ENCODE data around the gene GATAD2B.
"Not testable (repeated sequence)": the region's sequence is repeated elsewhere in the genome, so short reads cannot be mapped to it uniquely, and the experiment has no call there.

GATAD2B gene

GRCh38 chr1:153916297-153916696 is 6.5 kb downstream of the GATAD2B start:
- Histone ChIP-seq H3K79me2 (ENCODE audit: insufficient read depth, low read length) (peaks cover 100% of the 10 kb centered on the region), H2AFZ (ENCODE audit: low read length) (no peak overlapping the region), H3K4me3 (ENCODE audit: low read length, poor library complexity, severe bottlenecking) (no peak overlapping the region), H3K9me3 (ENCODE audit: insufficient read depth, low read depth, low read length) (no peaks in the 10 kb centered on the region), H3K4me1 (ENCODE audit: insufficient read depth, low read length, poor library complexity, severe bottlenecking) (peaks cover 37% of the 10 kb centered on the region), H3F3A (ENCODE audit: low read depth) (no peaks in the 10 kb centered on the region), H3K9me2 (replicated peaks; ENCODE audit: low read depth, low read length) (no peaks in the 10 kb centered on the region), H3K9ac (ENCODE audit: low read depth, low read length, poor library complexity, severe bottlenecking) (no peak overlapping the region), H3K27me3 (ENCODE audit: insufficient read depth, low read length, poor library complexity, severe bottlenecking) (no peaks in the 10 kb centered on the region), H3K4me2 (ENCODE audit: low read depth, low read length, poor library complexity, severe bottlenecking) (no peak overlapping the region), H3K36me3 (ENCODE audit: insufficient read depth, low read length) (peaks cover 4% of the 10 kb centered on the region; the same call in 1 of the 2 replicates), H4K20me1 (ENCODE audit: insufficient read depth, low read length, poor library complexity, severe bottlenecking) (peaks cover 93% of the 10 kb centered on the region)
- no peak for TF ChIP-seq EZH2phosphoT487 (IDR thresholded peaks at IDR 0.05; ENCODE audit: borderline replicate concordance)
- TF ChIP-seq CTCF (conservative IDR thresholded peaks at IDR 0.05; ENCODE audit: low read length) = no peak

- Histone ChIP-seq H3K27me3 (ENCODE audit: insufficient read depth, low read length, poor library complexity, severe bottlenecking) (no peaks in the 10 kb centered on the region), H2AFZ (ENCODE audit: low read length) (no peak overlapping the region), H3K9me3 (ENCODE audit: insufficient read depth, low read depth, low read length) (no peaks in the 10 kb centered on the region), H3K4me1 (ENCODE audit: insufficient read depth, low read length, poor library complexity, severe bottlenecking) (peaks cover 4% of the 10 kb centered on the region), H3K9ac (ENCODE audit: low read depth, low read length, poor library complexity, severe bottlenecking) (no peak overlapping the region), H3K9me2 (replicated peaks; ENCODE audit: low read depth, low read length) (no peaks in the 10 kb centered on the region), H3K4me2 (ENCODE audit: low read depth, low read length, poor library complexity, severe bottlenecking) (no peak overlapping the region), H3K36me3 (ENCODE audit: insufficient read depth, low read length) (peaks cover 3% of the 10 kb centered on the region), H4K20me1 (ENCODE audit: insufficient read depth, low read length, poor library complexity, severe bottlenecking) (peaks cover 85% of the 10 kb centered on the region), H3F3A (ENCODE audit: low read depth) (no peaks in the 10 kb centered on the region), H3K4me3 (ENCODE audit: low read length, poor library complexity, severe bottlenecking) (no peak overlapping the region), H3K79me2 (ENCODE audit: insufficient read depth, low read length) (peaks cover 99% of the 10 kb centered on the region)
- TF ChIP-seq CTCF (conservative IDR thresholded peaks at IDR 0.05; ENCODE audit: low read length) (no peak), EZH2phosphoT487 (IDR thresholded peaks at IDR 0.05; ENCODE audit: borderline replicate concordance) (no peak)
Measured at GRCh38 chr1:153912349-153912748, 10.4 kb downstream of the GATAD2B start.

DNA sequence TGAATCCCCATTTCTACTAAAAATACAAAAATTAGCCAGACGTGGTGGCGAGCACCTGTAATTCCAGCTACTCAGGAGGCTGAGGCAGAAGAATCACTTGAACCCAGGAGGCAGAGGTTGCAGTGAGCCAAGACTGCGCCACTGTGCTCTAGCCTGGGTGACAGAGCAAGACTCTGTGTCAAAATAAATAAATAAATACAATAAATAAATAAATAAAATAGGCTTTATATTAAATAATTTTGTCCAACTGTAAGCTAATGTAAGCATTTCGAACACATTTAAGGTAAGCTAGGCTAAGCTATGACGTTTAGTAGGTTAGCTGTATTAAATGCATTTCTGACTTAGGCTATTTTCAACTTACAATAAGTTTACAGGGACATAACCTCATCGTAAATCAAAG is 12.2 kb downstream of the GATAD2B start:
- peaks cover 11% of the 10 kb centered on the region for H3K36me3 ChIP-seq (ENCODE audit: insufficient read depth, low read length)
- peaks cover 84% of the 10 kb centered on the region for H4K20me1 ChIP-seq (ENCODE audit: insufficient read depth, low read length, poor library complexity, severe bottlenecking)
- H3K4me3 ChIP-seq (ENCODE audit: low read length, poor library complexity, severe bottlenecking); H3K4me1 ChIP-seq (ENCODE audit: insufficient read depth, low read length, poor library complexity, severe bottlenecking); H3F3A ChIP-seq (ENCODE audit: low read depth); H3K9me2 ChIP-seq (replicated peaks; ENCODE audit: low read depth, low read length); H3K9me3 ChIP-seq (ENCODE audit: insufficient read depth, low read depth, low read length); H3K9ac ChIP-seq (ENCODE audit: low read depth, low read length, poor library complexity, severe bottlenecking); H3K27me3 ChIP-seq (ENCODE audit: insufficient read depth, low read length, poor library complexity, severe bottlenecking); H2AFZ ChIP-seq (ENCODE audit: low read length); H3K4me2 ChIP-seq (ENCODE audit: low read depth, low read length, poor library complexity, severe bottlenecking): not testable (repeated sequence)
- H3K79me2 ChIP-seq (ENCODE audit: insufficient read depth, low read length) = peaks cover 99% of the 10 kb centered on the region

DNA sequence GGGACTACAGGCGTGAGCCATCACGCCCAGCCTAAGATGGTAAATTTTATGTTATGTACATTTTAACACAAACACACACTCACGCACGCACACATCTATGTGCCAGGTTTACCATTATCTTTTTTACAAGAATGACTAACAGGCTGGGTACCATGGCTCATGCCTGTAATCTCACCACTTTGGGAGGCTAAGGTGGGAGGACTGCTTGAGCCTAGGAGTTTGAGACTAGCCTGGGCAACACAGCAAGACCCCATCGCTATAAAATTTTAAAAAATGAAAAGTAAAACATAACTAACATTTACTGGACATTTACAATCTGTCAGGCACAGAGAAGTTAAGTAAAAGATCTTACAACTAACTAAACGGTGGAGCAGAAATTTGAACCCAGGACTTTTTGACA is 14.7 kb downstream of the GATAD2B start:
- Histone ChIP-seq H3K9me2 (replicated peaks; ENCODE audit: low read depth, low read length) (no peaks in the 10 kb centered on the region), H3K27me3 (ENCODE audit: insufficient read depth, low read length, poor library complexity, severe bottlenecking) (no peaks in the 10 kb centered on the region), H3F3A (ENCODE audit: low read depth) (no peaks in the 10 kb centered on the region), H3K4me2 (ENCODE audit: low read depth, low read length, poor library complexity, severe bottlenecking) (no peak overlapping the region), H4K20me1 (ENCODE audit: insufficient read depth, low read length, poor library complexity, severe bottlenecking) (peaks cover 83% of the 10 kb centered on the region), H3K4me1 (ENCODE audit: insufficient read depth, low read length, poor library complexity, severe bottlenecking) (no peaks in the 10 kb centered on the region), H3K36me3 (ENCODE audit: insufficient read depth, low read length) (peaks cover 17% of the 10 kb centered on the region), H3K79me2 (ENCODE audit: insufficient read depth, low read length) (peaks cover 99% of the 10 kb centered on the region), H3K9ac (ENCODE audit: low read depth, low read length, poor library complexity, severe bottlenecking) (no peak overlapping the region), H2AFZ (ENCODE audit: low read length) (no peak overlapping the region), H3K4me3 (ENCODE audit: low read length, poor library complexity, severe bottlenecking) (no peak overlapping the region), H3K9me3 (ENCODE audit: insufficient read depth, low read depth, low read length) (no peaks in the 10 kb centered on the region)
- no peak for TF ChIP-seq CTCF (conservative IDR thresholded peaks at IDR 0.05; ENCODE audit: low read length)
- no peak for TF ChIP-seq EZH2phosphoT487 (IDR thresholded peaks at IDR 0.05; ENCODE audit: borderline replicate concordance)

Data from Loucy (cell line).